Retinal pigment epithelial cell (primary cell): ENCODE data around the gene MTHFD1L.

Source experiments
- DNase-seq: peaks from one replicate; pipeline ENCODE4 v3.0.0-alpha.2; 2010; ENCODE audit warnings: low read depth
- H3K4me3 ChIP-seq: 2 replicates; pipeline ENCODE4 v1.5.1; 2011; ENCODE audit warnings: mild to moderate bottlenecking, low read length, control low read depth, moderate library complexity
- TF ChIP-seq, protein P1 (sequence below): conservative IDR thresholded peaks from 2 replicates; pipeline ENCODE4 v1.5.1; 2011; ENCODE audit warnings: low read depth, low read length, control low read depth, inconsistent platforms

MTHFD1L gene

DNA sequence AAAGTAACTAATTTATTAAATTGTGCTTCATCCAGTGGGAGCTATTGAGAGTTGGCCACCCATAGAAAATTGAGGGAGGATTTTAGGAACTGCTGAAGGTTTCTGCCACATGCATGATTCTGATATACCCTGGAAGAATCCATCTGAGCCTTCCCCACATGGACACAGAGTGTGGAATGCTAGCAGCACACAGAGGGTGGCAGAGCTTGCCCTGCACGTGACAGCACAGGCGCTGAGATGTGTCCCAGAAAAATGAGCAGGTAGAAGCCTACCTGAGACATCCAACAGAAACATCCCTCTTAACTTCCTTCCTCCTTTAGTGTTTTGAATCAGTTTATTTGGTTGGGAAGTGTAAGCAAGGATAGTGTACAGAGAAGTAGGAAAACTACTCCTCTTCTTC lies 96.9 kb downstream of the MTHFD1L start:
- H3K4me3 ChIP-seq, result no peak overlapping the region
- no peak for DNase-seq
- TF ChIP-seq, protein P1, sequence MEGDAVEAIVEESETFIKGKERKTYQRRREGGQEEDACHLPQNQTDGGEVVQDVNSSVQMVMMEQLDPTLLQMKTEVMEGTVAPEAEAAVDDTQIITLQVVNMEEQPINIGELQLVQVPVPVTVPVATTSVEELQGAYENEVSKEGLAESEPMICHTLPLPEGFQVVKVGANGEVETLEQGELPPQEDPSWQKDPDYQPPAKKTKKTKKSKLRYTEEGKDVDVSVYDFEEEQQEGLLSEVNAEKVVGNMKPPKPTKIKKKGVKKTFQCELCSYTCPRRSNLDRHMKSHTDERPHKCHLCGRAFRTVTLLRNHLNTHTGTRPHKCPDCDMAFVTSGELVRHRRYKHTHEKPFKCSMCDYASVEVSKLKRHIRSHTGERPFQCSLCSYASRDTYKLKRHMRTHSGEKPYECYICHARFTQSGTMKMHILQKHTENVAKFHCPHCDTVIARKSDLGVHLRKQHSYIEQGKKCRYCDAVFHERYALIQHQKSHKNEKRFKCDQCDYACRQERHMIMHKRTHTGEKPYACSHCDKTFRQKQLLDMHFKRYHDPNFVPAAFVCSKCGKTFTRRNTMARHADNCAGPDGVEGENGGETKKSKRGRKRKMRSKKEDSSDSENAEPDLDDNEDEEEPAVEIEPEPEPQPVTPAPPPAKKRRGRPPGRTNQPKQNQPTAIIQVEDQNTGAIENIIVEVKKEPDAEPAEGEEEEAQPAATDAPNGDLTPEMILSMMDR, result no peak

DNA sequence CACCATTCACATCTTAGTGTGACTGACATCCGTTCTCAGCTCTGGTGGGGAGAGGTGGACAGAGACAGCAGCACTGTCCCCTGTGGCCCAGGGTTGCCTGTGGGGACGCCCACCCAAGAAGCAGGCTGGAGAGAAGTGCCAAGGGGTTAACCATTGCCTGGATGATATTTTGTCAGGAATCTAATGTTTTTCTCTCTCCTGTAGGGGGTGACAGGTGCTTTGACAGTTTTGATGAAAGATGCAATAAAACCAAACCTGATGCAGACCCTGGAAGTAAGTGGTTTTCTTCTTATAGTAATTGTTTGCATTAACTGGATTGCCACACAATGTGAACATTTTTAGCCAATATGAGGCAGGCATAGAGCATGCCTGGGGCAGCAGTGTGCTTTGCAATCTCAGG lies 99.3 kb downstream of the MTHFD1L start:
- TF ChIP-seq, protein P1, result no peak
- no peak for DNase-seq
- H3K4me3 ChIP-seq, result no peak overlapping the region

DNA sequence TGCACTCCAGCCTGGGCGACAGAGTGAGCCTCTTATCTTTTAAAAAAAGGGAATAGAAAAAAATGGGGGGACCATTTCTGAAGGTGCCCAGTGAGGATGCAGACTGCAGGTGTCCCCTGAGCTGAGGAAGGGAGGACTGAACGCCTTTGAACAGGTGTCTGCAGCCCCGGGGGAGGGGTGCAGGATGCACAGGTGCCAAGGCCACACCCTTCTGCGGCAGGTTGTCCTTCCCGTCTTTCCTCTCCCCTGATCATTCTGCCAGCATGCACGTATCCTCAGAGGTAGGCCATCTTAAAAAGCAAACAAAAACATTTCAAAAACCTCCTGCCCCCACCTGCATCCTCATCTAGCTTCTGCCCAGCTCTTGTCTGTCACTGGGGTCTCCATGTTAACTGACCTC lies 101.3 kb downstream of the MTHFD1L start:
- no peak for DNase-seq
- TF ChIP-seq, protein P1, result no peak
- no peak overlapping the region for H3K4me3 ChIP-seq

DNA sequence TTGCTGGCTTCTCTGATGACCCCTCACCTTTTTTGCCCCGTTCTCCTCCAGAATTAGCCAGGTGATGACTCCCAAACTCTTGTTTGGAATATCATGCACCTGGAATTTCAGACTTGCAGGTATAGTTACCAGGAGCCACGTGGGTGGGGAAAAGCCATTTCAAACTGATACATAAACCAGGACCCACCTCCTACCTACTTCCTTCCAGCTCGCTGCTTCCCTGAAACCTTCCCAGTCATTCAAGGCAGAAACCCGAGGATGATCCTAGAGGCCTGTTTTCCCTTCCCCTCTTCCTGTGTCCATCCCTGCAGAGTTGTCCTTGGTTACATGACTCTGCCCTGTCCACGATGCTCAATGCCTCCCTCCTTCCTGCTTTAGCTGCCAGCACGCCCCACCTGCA lies 101.9 kb downstream of the MTHFD1L start:
- TF ChIP-seq, protein P1, result no peak
- no peak overlapping the region for H3K4me3 ChIP-seq
- no peak for DNase-seq

DNA sequence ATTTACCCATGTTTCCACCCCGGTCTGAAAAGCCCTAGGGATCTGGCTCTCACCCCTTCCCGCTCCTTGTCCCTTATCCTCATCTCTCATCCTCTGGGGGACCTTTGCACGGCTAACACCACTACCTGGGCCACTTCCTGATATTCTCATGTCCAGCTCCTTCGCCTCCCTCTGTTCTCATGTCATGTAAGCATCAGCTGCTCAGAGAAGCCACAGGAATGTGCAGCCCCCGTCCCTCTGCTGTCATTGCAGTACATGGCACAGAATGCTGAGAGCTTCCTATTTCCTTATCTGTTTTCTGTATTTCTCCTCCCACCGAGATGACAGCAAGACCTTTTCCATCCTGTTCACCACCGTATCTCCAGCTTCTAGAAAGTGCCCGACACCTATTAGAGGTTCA lies 102.4 kb downstream of the MTHFD1L start:
- TF ChIP-seq, protein P1, result no peak
- no peak for DNase-seq
- H3K4me3 ChIP-seq, result no peak overlapping the region

DNA sequence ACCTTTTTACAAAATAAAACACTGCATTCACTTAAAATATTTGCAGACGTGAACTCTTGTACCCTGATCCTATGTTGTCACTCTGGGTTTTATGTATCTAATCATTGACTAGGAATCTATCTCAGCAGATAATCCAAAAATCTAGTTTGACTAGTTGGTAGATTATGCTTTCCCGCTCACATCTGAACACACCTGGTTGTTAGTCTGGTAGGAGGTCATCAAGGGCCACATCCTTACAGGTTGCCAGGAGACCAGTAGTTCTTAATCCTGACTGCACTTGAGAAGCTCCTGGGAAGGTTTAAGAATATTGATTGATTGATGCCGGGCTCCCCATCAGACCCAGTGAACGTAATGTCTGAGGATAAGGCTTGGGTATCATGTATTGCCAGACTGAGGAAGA lies 104.4 kb downstream of the MTHFD1L start:
- H3K4me3 ChIP-seq, result no peak overlapping the region
- no peak for DNase-seq
- TF ChIP-seq, protein P1, result no peak

DNA sequence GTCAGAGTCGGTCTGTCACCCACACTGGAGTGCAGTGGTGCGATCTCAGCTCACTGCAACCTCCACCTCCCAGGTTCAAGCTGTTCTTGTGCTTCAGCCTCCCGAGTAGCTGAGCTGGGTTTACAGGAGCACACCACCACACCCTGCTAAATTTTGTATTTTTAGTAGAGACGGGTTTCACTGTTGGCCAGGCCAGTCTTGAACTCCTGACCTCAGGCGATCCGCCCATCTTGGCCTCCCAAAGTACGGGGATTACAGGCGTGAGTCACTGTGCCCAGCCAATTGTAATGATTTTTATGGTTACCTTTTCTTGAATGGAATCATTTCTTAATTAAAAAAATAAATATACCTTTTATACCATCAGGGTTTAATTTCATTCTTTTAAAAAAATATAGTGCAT lies 105.7 kb downstream of the MTHFD1L start:
- DNase-seq, result no peak
- H3K4me3 ChIP-seq, result no peak overlapping the region
- TF ChIP-seq, protein P1, result no peak
